ENCODE results near the gene KLK11.

DNA sequence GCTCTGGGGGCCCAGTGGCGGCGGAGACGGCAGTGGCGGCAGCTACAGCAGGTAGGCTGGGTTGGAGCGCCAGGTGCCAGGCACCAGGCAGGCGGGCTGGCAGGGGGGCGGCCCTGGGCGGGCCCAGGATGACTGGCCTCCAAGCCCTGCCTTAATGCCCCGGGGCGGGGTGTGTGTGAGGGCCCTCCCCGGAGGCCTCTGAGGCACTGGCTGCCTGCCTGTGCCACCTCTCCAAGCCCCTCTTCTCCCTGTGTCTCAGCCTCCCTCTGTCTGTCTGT is at the start of gene KLK11:
- no peak for TF ChIP-seq L3MBTL2 (conservative IDR thresholded peaks at IDR 0.05)
- no peak for TF ChIP-seq SP1 (IDR thresholded peaks at IDR 0.05)
- TF ChIP-seq ZNF384 (IDR thresholded peaks at IDR 0.05): no peak
